Tibial nerve (tissue), 4 donors: ENCODE data around the gene PTMS.
"Not testable (repeated sequence)": the region's sequence is repeated elsewhere in the genome, so short reads cannot be mapped to it uniquely, and the experiment has no call there.

Experiments used
- EP300 ChIP-seq, 2 donors: sonication (generic); formaldehyde crosslinking; IDR thresholded peaks; one replicate each; pipeline ENCODE4 v1.6.1; 2017; ENCODE audit warnings: antibody characterized with exemption in 2 of 2, mild to moderate bottlenecking in 1 of 2
- POLR2A ChIP-seq, 2 donors: fragments of 450-650 bp; IDR thresholded peaks; one replicate each; pipeline ENCODE4 v1.6.1; 2017; ENCODE audit warnings: antibody characterized with exemption in 2 of 2, mild to moderate bottlenecking in 2 of 2, moderate library complexity in 2 of 2
- TF ChIP-seq, protein P1 (sequence below), 5 experiments: fragments of 200-600 bp in 3 of 5; fragments of 450-650 bp in 2 of 5; sonication (generic) in 3 of 5; IDR thresholded peaks; one replicate each; pipeline ENCODE4 v1.5.1; 2016 to 2019; ENCODE audit warnings: antibody characterized with exemption in 5 of 5, mild to moderate bottlenecking in 3 of 5, moderate library complexity in 2 of 5

DNA sequence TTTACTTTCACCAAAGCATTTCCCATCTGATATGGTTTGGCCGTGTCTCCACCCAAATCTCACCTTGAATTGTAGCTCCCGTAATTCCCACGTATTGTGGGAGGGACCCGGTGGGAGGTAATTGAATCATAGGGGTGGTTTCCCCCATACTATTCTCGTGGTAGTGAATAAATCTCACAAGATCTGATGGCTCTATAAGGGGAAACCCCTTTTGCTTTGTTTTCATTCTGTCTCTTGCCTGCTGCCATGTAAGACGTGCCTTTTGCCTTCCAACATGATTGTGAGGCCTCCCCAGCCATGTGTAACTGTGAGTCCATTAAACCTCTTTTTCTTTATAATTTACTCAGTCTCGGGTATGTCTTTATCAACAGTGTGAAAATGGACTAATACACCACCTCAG, 22.9 kb upstream of the PTMS start:
- TF ChIP-seq, protein P1, sequence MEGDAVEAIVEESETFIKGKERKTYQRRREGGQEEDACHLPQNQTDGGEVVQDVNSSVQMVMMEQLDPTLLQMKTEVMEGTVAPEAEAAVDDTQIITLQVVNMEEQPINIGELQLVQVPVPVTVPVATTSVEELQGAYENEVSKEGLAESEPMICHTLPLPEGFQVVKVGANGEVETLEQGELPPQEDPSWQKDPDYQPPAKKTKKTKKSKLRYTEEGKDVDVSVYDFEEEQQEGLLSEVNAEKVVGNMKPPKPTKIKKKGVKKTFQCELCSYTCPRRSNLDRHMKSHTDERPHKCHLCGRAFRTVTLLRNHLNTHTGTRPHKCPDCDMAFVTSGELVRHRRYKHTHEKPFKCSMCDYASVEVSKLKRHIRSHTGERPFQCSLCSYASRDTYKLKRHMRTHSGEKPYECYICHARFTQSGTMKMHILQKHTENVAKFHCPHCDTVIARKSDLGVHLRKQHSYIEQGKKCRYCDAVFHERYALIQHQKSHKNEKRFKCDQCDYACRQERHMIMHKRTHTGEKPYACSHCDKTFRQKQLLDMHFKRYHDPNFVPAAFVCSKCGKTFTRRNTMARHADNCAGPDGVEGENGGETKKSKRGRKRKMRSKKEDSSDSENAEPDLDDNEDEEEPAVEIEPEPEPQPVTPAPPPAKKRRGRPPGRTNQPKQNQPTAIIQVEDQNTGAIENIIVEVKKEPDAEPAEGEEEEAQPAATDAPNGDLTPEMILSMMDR (IDR thresholded peaks at IDR 0.05): not testable (repeated sequence)
- not testable (repeated sequence) for TF ChIP-seq POLR2A, EP300 (IDR thresholded peaks at IDR 0.05)
